Ovary (tissue), 9 donors: ENCODE measurements around the gene RGS4. TPM values are rescaled to one million over a fixed set of nuclear protein-coding genes. Genes with fewer than 3 reads are reported as not detected.

ENCODE experiments used
- DNase-seq, 5 donors: peaks; one replicate each; pipeline ENCODE4 v3.0.0-alpha.2; 2019 to 2020
- H3K27ac ChIP-seq, 2 donors: fragments of 200-600 bp; one replicate each; pipeline versions ENCODE4 v1.5.1 to v1.8.0; 2019 to 2022
- H3K27me3 ChIP-seq: fragments of 200-600 bp; one replicate; pipeline ENCODE4 v1.8.0; 2022
- H3K36me3 ChIP-seq: fragments of 200-600 bp; sonication (generic); one replicate; pipeline ENCODE4 v1.5.1; 2019
- H3K4me1 ChIP-seq: one replicate; pipeline ENCODE4 v1.8.1; 2013; ENCODE audit warnings: mild to moderate bottlenecking, moderate library complexity; ENCODE audit not compliant: insufficient read depth
- H3K4me3 ChIP-seq: fragments of 200-600 bp; sonication (generic); one replicate; pipeline ENCODE4 v1.5.1; 2017
- H3K9me3 ChIP-seq, 2 donors: fragments of 200-600 bp in 1 of 2; sonication (generic) in 1 of 2; one replicate each; pipeline versions ENCODE4 v1.5.1 to v1.8.1; 2013 to 2019; ENCODE audit warnings: mild to moderate bottlenecking in 1 of 2, moderate library complexity in 1 of 2
- CTCF ChIP-seq, 3 donors: fragments of 450-650 bp in 2 of 3; fragments of 200-600 bp in 1 of 3; IDR thresholded peaks; one replicate each; pipeline versions ENCODE4 v1.5.1 to v1.8.0; 2016 to 2022; ENCODE audit warnings: antibody characterized with exemption in 3 of 3, mild to moderate bottlenecking in 1 of 3
- EP300 ChIP-seq: sonication (generic); formaldehyde crosslinking; IDR thresholded peaks from one replicate; pipeline ENCODE4 v1.6.1; 2017; ENCODE audit warnings: antibody characterized with exemption
- POLR2A ChIP-seq: fragments of 450-650 bp; IDR thresholded peaks from one replicate; pipeline ENCODE4 v1.6.1; 2017; ENCODE audit warnings: antibody characterized with exemption, mild to moderate bottlenecking, moderate library complexity
- WGBS, 3 donors: extraction: QIAGEN DNeasy Blood & Tissue Kit in 1 of 3; methylation state at CpG; one replicate each; pipeline versions ENCODE4 v1.1.5 to v1.1.7; 2013 to 2017; 5-methylcytosine and 5-hydroxymethylcytosine counted together
- intact Hi-C, 4 donors: fragments of 100-400 bp; cut with DNase I; formaldehyde crosslinking; loops; one replicate each; pipeline versions ENCODE4 v1.11.0 to v1.15.1; 2022 to 2023
- polyA plus RNA-seq, 2 donors: library from polyadenylated mRNA; stranded (reverse); fragments of 200-250 nt in 1 of 2; fragments of 350-450 nt in 1 of 2; fragmentation: Illumina TruSeq in 1 of 2; extraction: RNeasy Lipid Tissue Mini Kit (QIAGEN cat#74804) in 1 of 2; gene quantifications; one replicate each; pipeline ENCODE4 v1.2.3, GENCODE V29; 2013 to 2014
- total RNA-seq, 7 donors: library from RNA; depleted of rRNA in 2 of 7; stranded (reverse); fragments of >200 nt in 2 of 7; fragmentation: NEBNext Ultra II Directional in 3 of 7; extraction: Animal tissue kit (Norgen Biotek cat#: 25700) in 3 of 7; gene quantifications; one replicate each; pipeline versions ENCODE4 v1.1.0 to v1.2.4, GENCODE V29; 2016 to 2023
- donor health status: DM: no; HTN: no; CAD: no; lungs with moderate emphysema.
- donor health status: DM: no; HTN: no; CAD: no.
- donor health status: Bipolar disorder and iron deficiency.
- donor health status: DM: yes; HTN: yes; CAD: no.
- donor health status: DM: no; HTN: no; CAD: no.
- donor health status: DM: yes; HTN: yes; CAD: no.

Gene RGS4
- total and polyA plus RNA-seq, 9 donors = 0.20 to 66.7 (median 2.9) TPM

DNA sequence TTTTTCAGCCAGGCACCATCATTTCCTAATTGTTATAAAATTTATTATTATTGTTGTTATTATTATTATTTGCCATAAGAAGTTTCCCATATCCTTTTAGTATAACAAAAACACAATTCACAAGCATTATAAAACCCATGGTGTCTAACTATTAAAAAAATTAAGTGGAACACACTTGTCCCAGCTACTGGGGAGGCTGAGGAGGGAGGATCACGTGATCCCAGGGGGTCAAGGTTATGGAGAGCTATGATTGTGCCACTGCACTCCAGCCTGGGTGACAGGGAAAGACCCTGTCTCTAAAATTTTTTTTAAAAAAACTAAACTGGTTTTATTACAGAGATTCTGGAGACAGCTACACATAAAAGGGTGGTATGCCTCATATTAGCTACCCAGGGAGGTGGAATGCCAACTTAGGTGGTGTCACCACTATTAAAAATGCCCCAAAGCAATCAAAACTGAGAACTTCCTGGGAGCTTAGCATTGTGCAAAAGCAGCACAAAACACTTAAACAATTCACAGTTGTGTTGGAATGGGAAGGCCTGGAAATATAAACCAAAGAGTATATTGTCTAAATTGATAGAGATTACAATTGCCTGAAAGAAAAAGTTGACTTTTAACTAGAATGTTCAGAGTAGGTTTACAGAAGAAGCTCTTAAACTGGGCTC, 8.7 kb upstream of the RGS4 start:
- Histone ChIP-seq H3K36me3 (no peaks in the 10 kb centered on the region), H3K4me1 (no peaks in the 10 kb centered on the region), H3K4me3 (no peak overlapping the region), H3K27ac (no peak overlapping the region), H3K27me3 (no peaks in the 10 kb centered on the region), H3K9me3 (no peaks in the 10 kb centered on the region)
- DNase-seq = no peak
- intact Hi-C loops = no loop called here
- no peak for TF ChIP-seq CTCF (IDR thresholded peaks at IDR 0.05)
- TF ChIP-seq POLR2A = no peak
- no peak for TF ChIP-seq EP300
- WGBS, 3 donors = 67 to 77% (median 76%) methylated on average over 1 of the region's 1 CpG

GRCh38 chr1:163063143-163063542, 6.0 kb upstream of the RGS4 start:
- H3K4me3 ChIP-seq = no peak overlapping the region
- no peak for DNase-seq
- no peak overlapping the region for H3K27ac ChIP-seq
- intact Hi-C loops = no loop called here
- no peaks in the 10 kb centered on the region for H3K9me3 ChIP-seq
- H3K36me3 ChIP-seq = no peaks in the 10 kb centered on the region
- H3K4me1 ChIP-seq = no peaks in the 10 kb centered on the region
- TF ChIP-seq CTCF (IDR thresholded peaks at IDR 0.05) = no peak
- TF ChIP-seq EP300 = no peak
- no peak for TF ChIP-seq POLR2A
- no peaks in the 10 kb centered on the region for H3K27me3 ChIP-seq

DNA sequence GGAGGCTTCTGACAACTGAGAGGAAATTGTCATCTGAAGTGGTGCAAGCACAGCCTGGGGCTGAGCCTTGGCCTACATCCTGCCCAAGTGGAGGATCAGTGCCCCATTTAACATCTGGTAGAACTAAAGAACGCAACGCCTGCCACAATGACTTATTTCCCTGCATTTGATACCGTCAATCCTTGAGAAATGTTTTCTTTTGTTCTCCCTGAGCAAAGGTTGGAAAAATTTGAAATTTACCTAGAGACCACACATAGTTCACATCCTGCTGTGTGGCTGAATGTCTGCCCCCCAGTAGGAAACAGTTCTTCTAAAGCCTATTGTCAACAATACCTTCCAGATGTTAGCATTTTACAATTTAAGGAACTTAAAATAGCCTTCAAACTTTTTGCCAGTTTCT, 5.6 kb upstream of the RGS4 start:
- TF ChIP-seq POLR2A = no peak
- no peak for TF ChIP-seq CTCF (IDR thresholded peaks at IDR 0.05)
- TF ChIP-seq EP300 = no peak
- no peaks in the 10 kb centered on the region for H3K27me3 ChIP-seq
- no peak overlapping the region for H3K4me3 ChIP-seq
- H3K36me3 ChIP-seq = no peaks in the 10 kb centered on the region
- H3K4me1 ChIP-seq = no peaks in the 10 kb centered on the region
- DNase-seq = no peak
- no peaks in the 10 kb centered on the region for H3K9me3 ChIP-seq
- 57 to 72% (median 59%) methylated on average over 3 of the region's 3 CpGs for WGBS, 3 donors
- H3K27ac ChIP-seq = no peak overlapping the region
- intact Hi-C loops = no loop called here

GRCh38 chr1:163066168-163066567, 3.0 kb upstream of the RGS4 start:
- H3K9me3 ChIP-seq = no peaks in the 10 kb centered on the region
- TF ChIP-seq POLR2A = no peak
- no peak for TF ChIP-seq EP300
- no peak for TF ChIP-seq CTCF (IDR thresholded peaks at IDR 0.05)
- 67 to 74% (median 74%) methylated on average over 1 of the region's 1 CpG for WGBS, 3 donors
- no peak overlapping the region for H3K4me3 ChIP-seq
- no peaks in the 10 kb centered on the region for H3K4me1 ChIP-seq
- H3K36me3 ChIP-seq = no peaks in the 10 kb centered on the region
- H3K27me3 ChIP-seq = no peaks in the 10 kb centered on the region
- no peak overlapping the region for H3K27ac ChIP-seq
- intact Hi-C loops = no loop called here
- no peak for DNase-seq
